ENCODE results near the gene PPP2R2C.

Gene PPP2R2C

DNA sequence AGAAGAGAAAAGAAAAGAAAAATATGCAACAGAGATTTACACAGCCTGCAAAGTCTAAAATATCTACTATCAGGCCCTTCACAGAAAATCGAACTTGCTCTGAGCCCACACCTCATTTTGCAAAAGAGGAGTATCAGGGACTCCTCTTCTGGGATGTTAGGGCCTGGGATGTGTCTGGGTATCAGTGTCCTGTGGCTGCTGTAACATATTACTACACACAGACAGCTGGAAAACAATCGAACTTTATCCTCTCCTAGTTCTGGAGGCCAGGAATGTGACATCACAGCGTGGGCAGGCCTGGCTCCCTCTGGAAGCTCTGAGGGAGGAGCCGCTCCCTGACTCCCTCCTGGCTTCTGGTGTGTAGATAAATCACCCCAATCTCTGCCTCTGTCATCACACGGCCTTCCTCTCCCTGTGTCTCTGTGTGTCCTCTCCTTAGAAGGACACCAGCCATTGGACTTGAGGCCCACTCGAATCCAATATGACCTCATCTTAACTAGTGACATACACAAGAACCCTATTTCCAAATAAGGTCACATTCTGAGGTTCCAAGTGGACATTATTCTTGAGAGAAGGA lies 52.9 kb downstream of the PPP2R2C start:
- DNase-seq (ENCODE audit: low read depth, low spot score), result no peak
- Histone ChIP-seq H3K9ac (ENCODE audit: insufficient read length, low read depth) (no peak overlapping the region), H3K4me3 (ENCODE audit: insufficient read length, low read depth) (no peak overlapping the region), H3K36me3 (ENCODE audit: insufficient read depth, insufficient read length, low read length) (no peaks in the 10 kb centered on the region), H3K27me3 (ENCODE audit: insufficient read depth, insufficient read length) (no peaks in the 10 kb centered on the region), H3K4me1 (ENCODE audit: insufficient read depth, insufficient read length) (peaks cover 13% of the 10 kb centered on the region), H3K9me3 (ENCODE audit: insufficient read depth, low read length) (no peaks in the 10 kb centered on the region)
- TF ChIP-seq YY1 (IDR thresholded peaks at IDR 0.05; ENCODE audit: insufficient read depth, insufficient read length) (no peak), SUZ12 (IDR thresholded peaks at IDR 0.05; ENCODE audit: extremely low read depth, insufficient read depth, insufficient read length) (no peak), ZNF274 (IDR thresholded peaks at IDR 0.05; ENCODE audit: low read depth, low read length) (no peak)

GRCh38 chr4:6418193-6418755 lies 54.1 kb downstream of the PPP2R2C start:
- Histone ChIP-seq H3K36me3 (ENCODE audit: insufficient read depth, insufficient read length, low read length) (no peaks in the 10 kb centered on the region), H3K4me1 (ENCODE audit: insufficient read depth, insufficient read length) (peaks cover 13% of the 10 kb centered on the region), H3K4me3 (ENCODE audit: insufficient read length, low read depth) (no peak overlapping the region), H3K27me3 (ENCODE audit: insufficient read depth, insufficient read length) (no peaks in the 10 kb centered on the region), H3K9ac (ENCODE audit: insufficient read length, low read depth) (no peak overlapping the region), H3K9me3 (ENCODE audit: insufficient read depth, low read length) (no peaks in the 10 kb centered on the region)
- no peak for DNase-seq (ENCODE audit: low read depth, low spot score)
- no peak for TF ChIP-seq YY1 (IDR thresholded peaks at IDR 0.05; ENCODE audit: insufficient read depth, insufficient read length)

DNA sequence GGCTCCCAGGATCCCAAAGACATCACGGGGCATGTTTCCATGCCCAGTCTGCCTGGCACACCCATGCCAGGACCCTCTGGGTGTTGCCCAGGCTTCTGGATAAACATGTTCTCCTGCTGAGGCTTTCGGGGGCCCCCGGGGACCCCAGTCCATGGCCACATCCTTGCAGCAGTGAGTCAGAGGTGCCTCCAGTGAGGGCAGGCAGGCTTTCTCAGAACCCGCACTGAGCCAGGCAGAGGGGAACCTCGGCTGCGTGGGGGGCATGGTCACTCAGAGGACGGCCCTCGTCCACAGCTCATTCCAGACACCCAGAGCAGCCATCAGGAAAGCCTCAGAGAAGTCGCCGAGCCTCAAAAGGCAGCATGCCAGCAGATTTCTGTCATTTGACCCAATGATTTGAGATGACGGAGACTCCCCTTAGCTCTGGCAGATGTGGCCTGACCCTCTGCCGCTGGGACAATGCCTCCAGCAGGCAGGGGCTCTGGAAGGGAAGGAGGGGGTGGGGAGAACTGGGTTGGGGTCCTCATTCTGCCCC lies 54.8 kb downstream of the PPP2R2C start:
- H3K4me3 ChIP-seq (ENCODE audit: insufficient read length, low read depth), result no peak overlapping the region
- no peak overlapping the region for H3K9ac ChIP-seq (ENCODE audit: insufficient read length, low read depth)
- H3K36me3 ChIP-seq (ENCODE audit: insufficient read depth, insufficient read length, low read length), result no peaks in the 10 kb centered on the region
- TF ChIP-seq YY1 (IDR thresholded peaks at IDR 0.05; ENCODE audit: insufficient read depth, insufficient read length), result no peak
- H3K4me1 ChIP-seq (ENCODE audit: insufficient read depth, insufficient read length), result peaks cover 13% of the 10 kb centered on the region
- H3K27me3 ChIP-seq (ENCODE audit: insufficient read depth, insufficient read length), result no peaks in the 10 kb centered on the region
- no peaks in the 10 kb centered on the region for H3K9me3 ChIP-seq (ENCODE audit: insufficient read depth, low read length)
- DNase-seq (ENCODE audit: low read depth, low spot score), result no peak

- H3K36me3 ChIP-seq (ENCODE audit: insufficient read depth, insufficient read length, low read length), result no peaks in the 10 kb centered on the region
- H3K9me3 ChIP-seq (ENCODE audit: insufficient read depth, low read length), result no peaks in the 10 kb centered on the region
- H3K27me3 ChIP-seq (ENCODE audit: insufficient read depth, insufficient read length), result no peaks in the 10 kb centered on the region
- no peak for TF ChIP-seq ZNF274 (IDR thresholded peaks at IDR 0.05; ENCODE audit: low read depth, low read length)
- no peak for TF ChIP-seq YY1 (IDR thresholded peaks at IDR 0.05; ENCODE audit: insufficient read depth, insufficient read length)
- TF ChIP-seq SUZ12 (IDR thresholded peaks at IDR 0.05; ENCODE audit: extremely low read depth, insufficient read depth, insufficient read length), result no peak
- H3K4me1 ChIP-seq (ENCODE audit: insufficient read depth, insufficient read length), result peaks cover 13% of the 10 kb centered on the region
- H3K9ac ChIP-seq (ENCODE audit: insufficient read length, low read depth), result peak overlapping the region; percentile 6
- no peak overlapping the region for H3K4me3 ChIP-seq (ENCODE audit: insufficient read length, low read depth)
- DNase-seq (ENCODE audit: low read depth, low spot score), result no peak
These were observed 55.7 kb downstream of the PPP2R2C start for GRCh38 chr4:6416518-6417286.

GRCh38 chr4:6415031-6415705 lies 57.2 kb downstream of the PPP2R2C start:
- DNase-seq (ENCODE audit: low read depth, low spot score), result no peak
- Histone ChIP-seq H3K9me3 (ENCODE audit: insufficient read depth, low read length) (no peaks in the 10 kb centered on the region), H3K36me3 (ENCODE audit: insufficient read depth, insufficient read length, low read length) (no peaks in the 10 kb centered on the region), H3K4me1 (ENCODE audit: insufficient read depth, insufficient read length) (peaks cover 16% of the 10 kb centered on the region), H3K4me3 (ENCODE audit: insufficient read length, low read depth) (no peak overlapping the region), H3K27me3 (ENCODE audit: insufficient read depth, insufficient read length) (no peaks in the 10 kb centered on the region), H3K9ac (ENCODE audit: insufficient read length, low read depth) (peak overlapping the region; percentile 21)
- no peak for TF ChIP-seq SUZ12 (IDR thresholded peaks at IDR 0.05; ENCODE audit: extremely low read depth, insufficient read depth, insufficient read length)
- no peak for TF ChIP-seq YY1 (IDR thresholded peaks at IDR 0.05; ENCODE audit: insufficient read depth, insufficient read length)
- TF ChIP-seq ZNF274 (IDR thresholded peaks at IDR 0.05; ENCODE audit: low read depth, low read length), result no peak

- H3K9me3 ChIP-seq (ENCODE audit: insufficient read depth, low read length), result no peaks in the 10 kb centered on the region
- H3K4me3 ChIP-seq (ENCODE audit: insufficient read length, low read depth), result no peak overlapping the region
- no peaks in the 10 kb centered on the region for H3K36me3 ChIP-seq (ENCODE audit: insufficient read depth, insufficient read length, low read length)
- peak overlapping the region; percentile 21 for H3K9ac ChIP-seq (ENCODE audit: insufficient read length, low read depth)
- peaks cover 19% of the 10 kb centered on the region for H3K4me1 ChIP-seq (ENCODE audit: insufficient read depth, insufficient read length)
- no peaks in the 10 kb centered on the region for H3K27me3 ChIP-seq (ENCODE audit: insufficient read depth, insufficient read length)
- no peak for DNase-seq (ENCODE audit: low read depth, low spot score)
- TF ChIP-seq SUZ12 (IDR thresholded peaks at IDR 0.05; ENCODE audit: extremely low read depth, insufficient read depth, insufficient read length), result no peak
- no peak for TF ChIP-seq YY1 (IDR thresholded peaks at IDR 0.05; ENCODE audit: insufficient read depth, insufficient read length)
These were observed 57.8 kb downstream of the PPP2R2C start for GRCh38 chr4:6414578-6414977.

- no peak for DNase-seq (ENCODE audit: low read depth, low spot score)
- TF ChIP-seq ZNF274 (IDR thresholded peaks at IDR 0.05; ENCODE audit: low read depth, low read length) (no peak), SUZ12 (IDR thresholded peaks at IDR 0.05; ENCODE audit: extremely low read depth, insufficient read depth, insufficient read length) (no peak), YY1 (IDR thresholded peaks at IDR 0.05; ENCODE audit: insufficient read depth, insufficient read length) (no peak)
- Histone ChIP-seq H3K4me3 (ENCODE audit: insufficient read length, low read depth) (no peak overlapping the region), H3K9me3 (ENCODE audit: insufficient read depth, low read length) (no peaks in the 10 kb centered on the region), H3K36me3 (ENCODE audit: insufficient read depth, insufficient read length, low read length) (no peaks in the 10 kb centered on the region), H3K27me3 (ENCODE audit: insufficient read depth, insufficient read length) (no peaks in the 10 kb centered on the region), H3K9ac (ENCODE audit: insufficient read length, low read depth) (no peak overlapping the region), H3K4me1 (ENCODE audit: insufficient read depth, insufficient read length) (peaks cover 10% of the 10 kb centered on the region)
These were observed 61.8 kb downstream of the PPP2R2C start for GRCh38 chr4:6410664-6411063.

Measured in NT2/D1 (cell line).